ENCODE measurements around the gene NIBAN1.

Gene NIBAN1

GRCh38 chr1:184932319-184932718, 42.0 kb downstream of the NIBAN1 start:
- H3K27me3 ChIP-seq (ENCODE audit: control insufficient read depth, insufficient read depth, low read length) = no peaks in the 10 kb centered on the region
- H3K4me1 ChIP-seq (ENCODE audit: control insufficient read depth, insufficient read depth, low read length) = no peaks in the 10 kb centered on the region
- DNase-seq (ENCODE audit: low read depth, low spot score) = no peak
- WGBS (ENCODE audit: insufficient coverage, insufficient read length) = no CpG with 5 or more reads among the region's 7 CpGs
- H3K36me3 ChIP-seq (ENCODE audit: control insufficient read depth, insufficient read depth, low read length) = no peaks in the 10 kb centered on the region
- no peak overlapping the region for H3K4me3 ChIP-seq (ENCODE audit: low read length)
- no peak overlapping the region for H3K27ac ChIP-seq (ENCODE audit: low read length)
- no peaks in the 10 kb centered on the region for H3K9me3 ChIP-seq (ENCODE audit: control insufficient read depth, insufficient read depth, low read length)

GRCh38 chr1:184931566-184931965, 42.7 kb downstream of the NIBAN1 start:
- H3K27me3 ChIP-seq (ENCODE audit: control insufficient read depth, insufficient read depth, low read length) = no peaks in the 10 kb centered on the region
- H3K9me3 ChIP-seq (ENCODE audit: control insufficient read depth, insufficient read depth, low read length) = no peaks in the 10 kb centered on the region
- H3K27ac ChIP-seq (ENCODE audit: low read length) = no peak overlapping the region
- H3K4me3 ChIP-seq (ENCODE audit: low read length) = no peak overlapping the region
- H3K4me1 ChIP-seq (ENCODE audit: control insufficient read depth, insufficient read depth, low read length) = no peaks in the 10 kb centered on the region
- no CpG with 5 or more reads among the region's 1 CpG for WGBS (ENCODE audit: insufficient coverage, insufficient read length)
- no peak for DNase-seq (ENCODE audit: low read depth, low spot score)
- no peaks in the 10 kb centered on the region for H3K36me3 ChIP-seq (ENCODE audit: control insufficient read depth, insufficient read depth, low read length)

- no peak overlapping the region for H3K4me3 ChIP-seq (ENCODE audit: low read length)
Observed at GRCh38 chr1:184930645-184931044, 43.7 kb downstream of the NIBAN1 start.

GRCh38 chr1:184930232-184930631, 44.1 kb downstream of the NIBAN1 start:
- Histone ChIP-seq H3K9me3 (ENCODE audit: control insufficient read depth, insufficient read depth, low read length) (no peaks in the 10 kb centered on the region), H3K4me3 (ENCODE audit: low read length) (no peak overlapping the region), H3K4me1 (ENCODE audit: control insufficient read depth, insufficient read depth, low read length) (no peaks in the 10 kb centered on the region), H3K36me3 (ENCODE audit: control insufficient read depth, insufficient read depth, low read length) (no peaks in the 10 kb centered on the region), H3K27me3 (ENCODE audit: control insufficient read depth, insufficient read depth, low read length) (no peaks in the 10 kb centered on the region), H3K27ac (ENCODE audit: low read length) (no peak overlapping the region)
- DNase-seq (ENCODE audit: low read depth, low spot score) = no peak
- no CpG with 5 or more reads among the region's 4 CpGs for WGBS (ENCODE audit: insufficient coverage, insufficient read length)

More at GRCh38 chr1:184930645-184931044, 43.7 kb downstream of the NIBAN1 start:
- Histone ChIP-seq H3K36me3 (ENCODE audit: control insufficient read depth, insufficient read depth, low read length) (no peaks in the 10 kb centered on the region), H3K27ac (ENCODE audit: low read length) (no peak overlapping the region), H3K27me3 (ENCODE audit: control insufficient read depth, insufficient read depth, low read length) (no peaks in the 10 kb centered on the region), H3K9me3 (ENCODE audit: control insufficient read depth, insufficient read depth, low read length) (no peaks in the 10 kb centered on the region), H3K4me1 (ENCODE audit: control insufficient read depth, insufficient read depth, low read length) (no peaks in the 10 kb centered on the region)
- WGBS (ENCODE audit: insufficient coverage, insufficient read length) = no CpG with 5 or more reads among the region's 3 CpGs
- DNase-seq (ENCODE audit: low read depth, low spot score) = no peak

- no peak for DNase-seq (ENCODE audit: low read depth, low spot score)
Observed at GRCh38 chr1:184929711-184930202, 44.6 kb downstream of the NIBAN1 start.

GRCh38 chr1:184928394-184928793, 45.9 kb downstream of the NIBAN1 start:
- DNase-seq (ENCODE audit: low read depth, low spot score) = no peak
- no peak overlapping the region for H3K27ac ChIP-seq (ENCODE audit: low read length)
- H3K36me3 ChIP-seq (ENCODE audit: control insufficient read depth, insufficient read depth, low read length) = no peaks in the 10 kb centered on the region
- H3K27me3 ChIP-seq (ENCODE audit: control insufficient read depth, insufficient read depth, low read length) = no peaks in the 10 kb centered on the region
- no peaks in the 10 kb centered on the region for H3K4me1 ChIP-seq (ENCODE audit: control insufficient read depth, insufficient read depth, low read length)
- no peak overlapping the region for H3K4me3 ChIP-seq (ENCODE audit: low read length)
- H3K9me3 ChIP-seq (ENCODE audit: control insufficient read depth, insufficient read depth, low read length) = no peaks in the 10 kb centered on the region
- WGBS (ENCODE audit: insufficient coverage, insufficient read length) = no CpG with 5 or more reads among the region's 2 CpGs

More at GRCh38 chr1:184929711-184930202, 44.6 kb downstream of the NIBAN1 start:
- H3K36me3 ChIP-seq (ENCODE audit: control insufficient read depth, insufficient read depth, low read length) = no peaks in the 10 kb centered on the region
- no CpG with 5 or more reads among the region's 3 CpGs for WGBS (ENCODE audit: insufficient coverage, insufficient read length)
- no peak overlapping the region for H3K27ac ChIP-seq (ENCODE audit: low read length)
- no peaks in the 10 kb centered on the region for H3K9me3 ChIP-seq (ENCODE audit: control insufficient read depth, insufficient read depth, low read length)
- H3K27me3 ChIP-seq (ENCODE audit: control insufficient read depth, insufficient read depth, low read length) = no peaks in the 10 kb centered on the region
- no peaks in the 10 kb centered on the region for H3K4me1 ChIP-seq (ENCODE audit: control insufficient read depth, insufficient read depth, low read length)
- H3K4me3 ChIP-seq (ENCODE audit: low read length) = no peak overlapping the region

All from iPS DF 6.9 (cell line).